ENCODE data around the gene CD4. TPM values are rescaled to one million over a fixed set of nuclear protein-coding genes. Genes with fewer than 3 reads are reported as not detected.

Gene CD4
- total RNA-seq, 1 donor from 2014 or later = 3.7 TPM

- DNase-seq = peak; percentile 77
Observed at GRCh38 chr12:6828781-6829535, 39.6 kb downstream of the CD4 start.

- no peak for DNase-seq
Observed at GRCh38 chr12:6829536-6830220, 40.4 kb downstream of the CD4 start.

GRCh38 chr12:6830286-6830890, 41.1 kb downstream of the CD4 start:
- DNase-seq = no peak

- no peak for DNase-seq
Observed at GRCh38 chr12:6830999-6831398, 41.7 kb downstream of the CD4 start.

- no peak for DNase-seq
Observed at GRCh38 chr12:6831450-6831995, 42.2 kb downstream of the CD4 start.

- DNase-seq = no peak
Observed at GRCh38 chr12:6832125-6832524, 42.8 kb downstream of the CD4 start.

GRCh38 chr12:6833189-6833890, 44.0 kb downstream of the CD4 start:
- no peak for DNase-seq

GRCh38 chr12:6834254-6834653, 44.9 kb downstream of the CD4 start:
- no peak for DNase-seq

- no peak for DNase-seq
Observed at GRCh38 chr12:6834873-6835272, 45.5 kb downstream of the CD4 start.

GRCh38 chr12:6836851-6837250, 47.5 kb downstream of the CD4 start:
- DNase-seq = no peak

GRCh38 chr12:6837370-6838060, 48.2 kb downstream of the CD4 start:
- no peak for DNase-seq

GRCh38 chr12:6838854-6839253, 49.5 kb downstream of the CD4 start:
- no peak for DNase-seq

GRCh38 chr12:6839482-6840201, 50.3 kb downstream of the CD4 start:
- DNase-seq = peak; percentile 91

- DNase-seq = peak; percentile 51
Observed at GRCh38 chr12:6840330-6840729, 51.0 kb downstream of the CD4 start.

GRCh38 chr12:6840761-6841515, 51.6 kb downstream of the CD4 start, which contains the start of gene GNB3:
GNB3 (plus strand) TSS chr12:6840925; CDS start chr12:6841288, 363 bp downstream.
- peak; percentile 66 for DNase-seq

GRCh38 chr12:6842075-6842474, 52.7 kb downstream of the CD4 start:
- no peak for DNase-seq

GRCh38 chr12:6843118-6843902, 54.0 kb downstream of the CD4 start:
- no peak for DNase-seq

GRCh38 chr12:6845395-6845794, 56.1 kb downstream of the CD4 start:
- no peak for DNase-seq

- DNase-seq = no peak
Observed at GRCh38 chr12:6846316-6846869, 57.1 kb downstream of the CD4 start.
